HCT116 (cell line): Measurements from ENCODE around the gene GFY.

Source experiments
- EZH2 ChIP-seq: fragments of 200-600 bp; sonication (generic); IDR thresholded peaks from 2 replicates; pipeline ENCODE4 v1.6.1; 2017; ENCODE audit warnings: antibody characterized with exemption, mixed run types
- EZH2phosphoT487 ChIP-seq: fragments of 200-600 bp; IDR thresholded peaks from 2 replicates; pipeline ENCODE4 v1.6.1; 2018; ENCODE audit warnings: antibody characterized with exemption, borderline replicate concordance
- FOSL1 ChIP-seq: IDR thresholded peaks from 2 replicates; pipeline ENCODE4 v1.6.1; 2012; ENCODE audit warnings: low read depth
- POLR2A ChIP-seq: IDR thresholded peaks from 2 replicates; pipeline ENCODE4 v1.7.0; 2011; ENCODE audit warnings: borderline replicate concordance; ENCODE audit not compliant: insufficient read depth, insufficient read length; ENCODE audit errors: extremely low read depth
- TF ChIP-seq, protein P1 (sequence below), 3 experiments: fragments of 200-600 bp in 1 of 3; sonication (generic) in 1 of 3; IDR thresholded peaks in 2 of 3; conservative IDR thresholded peaks in 1 of 3; 2 replicates each; pipeline ENCODE4 v1.5.1; 2012 to 2017; ENCODE audit warnings: low read depth in 2 of 3, low read length in 2 of 3, antibody characterized with exemption in 1 of 3, borderline replicate concordance in 1 of 3, control low read depth in 1 of 3, mild to moderate bottlenecking in 1 of 3, mixed read lengths in 1 of 3, mixed run types in 1 of 3, moderate library complexity in 1 of 3; ENCODE audit not compliant: insufficient read depth in 1 of 3

DNA sequence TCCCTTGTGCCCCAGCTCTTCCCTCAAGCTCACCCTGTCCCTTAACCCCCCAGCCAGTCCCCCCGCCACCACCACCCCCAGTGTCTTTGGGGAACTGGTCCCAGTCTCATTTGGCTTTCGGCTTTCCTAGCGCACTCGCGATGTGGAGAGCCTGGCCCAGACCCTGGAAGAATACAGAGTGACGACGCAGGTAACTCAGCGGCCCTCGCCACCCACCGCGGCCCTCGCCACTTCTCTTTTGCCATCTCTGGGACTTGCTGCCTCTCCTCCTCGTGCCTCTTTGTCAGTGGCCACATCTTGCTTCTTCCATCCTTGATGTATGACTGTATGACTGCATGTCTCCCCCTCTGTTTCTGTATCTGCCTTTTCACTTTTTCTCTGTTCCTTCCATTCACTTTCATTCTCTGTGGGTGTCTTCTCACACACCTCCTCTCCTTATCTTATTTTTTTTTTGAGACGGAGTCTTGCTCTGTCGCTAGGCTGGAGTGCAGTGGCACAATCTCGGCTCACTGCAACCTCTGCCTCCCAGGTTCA lies 17.6 kb upstream of the GFY start:
- TF ChIP-seq EZH2phosphoT487 (no peak), POLR2A (no peak), FOSL1 (no peak), EZH2 (no peak)
- TF ChIP-seq, protein P1, sequence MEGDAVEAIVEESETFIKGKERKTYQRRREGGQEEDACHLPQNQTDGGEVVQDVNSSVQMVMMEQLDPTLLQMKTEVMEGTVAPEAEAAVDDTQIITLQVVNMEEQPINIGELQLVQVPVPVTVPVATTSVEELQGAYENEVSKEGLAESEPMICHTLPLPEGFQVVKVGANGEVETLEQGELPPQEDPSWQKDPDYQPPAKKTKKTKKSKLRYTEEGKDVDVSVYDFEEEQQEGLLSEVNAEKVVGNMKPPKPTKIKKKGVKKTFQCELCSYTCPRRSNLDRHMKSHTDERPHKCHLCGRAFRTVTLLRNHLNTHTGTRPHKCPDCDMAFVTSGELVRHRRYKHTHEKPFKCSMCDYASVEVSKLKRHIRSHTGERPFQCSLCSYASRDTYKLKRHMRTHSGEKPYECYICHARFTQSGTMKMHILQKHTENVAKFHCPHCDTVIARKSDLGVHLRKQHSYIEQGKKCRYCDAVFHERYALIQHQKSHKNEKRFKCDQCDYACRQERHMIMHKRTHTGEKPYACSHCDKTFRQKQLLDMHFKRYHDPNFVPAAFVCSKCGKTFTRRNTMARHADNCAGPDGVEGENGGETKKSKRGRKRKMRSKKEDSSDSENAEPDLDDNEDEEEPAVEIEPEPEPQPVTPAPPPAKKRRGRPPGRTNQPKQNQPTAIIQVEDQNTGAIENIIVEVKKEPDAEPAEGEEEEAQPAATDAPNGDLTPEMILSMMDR (IDR thresholded peaks at IDR 0.05 in 2 of 3, conservative IDR thresholded peaks at IDR 0.05 in 1 of 3; ENCODE audit: borderline replicate concordance in 1 of 3, insufficient read depth in 1 of 3, low read depth in 2 of 3, low read length in 2 of 3), result no peak
